OCI-LY1 (cell line): ENCODE results near the gene CUX1.
A peak's percentile ranks its signal among the peaks of the same experiment; 100 is the strongest.

Experiments
- H2AFZ ChIP-seq: fragments of 200-600 bp; sonication (generic), shearing (Covaris generic); 2 replicates; pipeline ENCODE4 v1.6.0; 2014; ENCODE audit warnings: antibody characterized with exemption, mild to moderate bottlenecking, low read length
- H3F3A ChIP-seq: fragments of 200-600 bp; sonication (generic), shearing (Covaris generic); 2 replicates; pipeline ENCODE4 v1.6.0; 2014; ENCODE audit warnings: mild to moderate bottlenecking, antibody characterized with exemption, low read length, moderate library complexity; ENCODE audit not compliant: insufficient read depth
- H3K27ac ChIP-seq: fragments of 200-600 bp; sonication (generic); 2 replicates; pipeline ENCODE4 v1.5.1; 2014; ENCODE audit warnings: low read length, mixed run types, mild to moderate bottlenecking, low read depth; ENCODE audit not compliant: poor library complexity, severe bottlenecking
- H3K27me3 ChIP-seq: fragments of 200-600 bp; sonication (generic); 2 replicates; pipeline ENCODE4 v1.6.0; 2014; ENCODE audit warnings: antibody characterized with exemption, mild to moderate bottlenecking, low read length, moderate library complexity; ENCODE audit not compliant: insufficient read depth
- H3K36me3 ChIP-seq: fragments of 200-600 bp; sonication (generic); 2 replicates; pipeline ENCODE4 v1.6.1; 2014; ENCODE audit warnings: mild to moderate bottlenecking, antibody characterized with exemption, low read length, moderate library complexity, mixed read lengths; ENCODE audit not compliant: insufficient read depth
- H3K4me1 ChIP-seq: fragments of 200-600 bp; sonication (generic); 2 replicates; pipeline ENCODE4 v1.5.1; 2014; ENCODE audit warnings: mild to moderate bottlenecking, low read length, moderate library complexity; ENCODE audit not compliant: insufficient read depth, severe bottlenecking
- H3K4me2 ChIP-seq: fragments of 200-600 bp; sonication (generic), shearing (Covaris generic); 2 replicates; pipeline ENCODE4 v1.6.1; 2014; ENCODE audit warnings: low read length
- H3K4me3 ChIP-seq: fragments of 200-600 bp; sonication (generic); 2 replicates; pipeline ENCODE4 v1.5.1; 2014; ENCODE audit warnings: low read length, low read depth, mild to moderate bottlenecking, mixed read lengths; ENCODE audit not compliant: poor library complexity, severe bottlenecking
- H3K79me2 ChIP-seq: fragments of 200-600 bp; shearing (Covaris generic); 2 replicates; pipeline ENCODE4 v1.6.1; 2016; ENCODE audit warnings: mixed run types, low read length, mixed read lengths; ENCODE audit not compliant: insufficient read depth
- H3K9ac ChIP-seq: fragments of 200-600 bp; sonication (generic), shearing (Covaris generic); 2 replicates; pipeline ENCODE4 v1.6.1; 2014; ENCODE audit warnings: mild to moderate bottlenecking, low read length, mixed read lengths
- H3K9me2 ChIP-seq: fragments of 200-600 bp; sonication (generic), shearing (Covaris generic); 2 replicates; pipeline ENCODE4 v1.6.1; 2014; ENCODE audit warnings: low read depth, mild to moderate bottlenecking, low read length, mixed read lengths
- H3K9me3 ChIP-seq: fragments of 200-600 bp; shearing (Covaris generic); 2 replicates; pipeline ENCODE4 v1.6.1; 2014; ENCODE audit warnings: low read length, mixed read lengths
- H4K20me1 ChIP-seq: fragments of 200-600 bp; sonication (generic), shearing (Covaris generic); 2 replicates; pipeline ENCODE4 v1.6.0; 2016; ENCODE audit warnings: mild to moderate bottlenecking, low read length; ENCODE audit not compliant: insufficient read depth
- EZH2 ChIP-seq: fragments of 200-600 bp; sonication (generic), shearing (Covaris generic); IDR thresholded peaks from 2 replicates; pipeline ENCODE4 v1.8.0; 2017; ENCODE audit warnings: borderline replicate concordance, mixed run types, mild to moderate bottlenecking, antibody characterized with exemption, low read length, moderate library complexity, mixed read lengths
- TF ChIP-seq, protein P1 (sequence below): fragments of 200-600 bp; sonication (generic), shearing (Covaris generic); IDR thresholded peaks from 2 replicates; pipeline ENCODE4 v1.5.1; 2017; ENCODE audit warnings: mild to moderate bottlenecking, antibody characterized with exemption, low read length, moderate library complexity, mixed read lengths

CUX1 gene

DNA sequence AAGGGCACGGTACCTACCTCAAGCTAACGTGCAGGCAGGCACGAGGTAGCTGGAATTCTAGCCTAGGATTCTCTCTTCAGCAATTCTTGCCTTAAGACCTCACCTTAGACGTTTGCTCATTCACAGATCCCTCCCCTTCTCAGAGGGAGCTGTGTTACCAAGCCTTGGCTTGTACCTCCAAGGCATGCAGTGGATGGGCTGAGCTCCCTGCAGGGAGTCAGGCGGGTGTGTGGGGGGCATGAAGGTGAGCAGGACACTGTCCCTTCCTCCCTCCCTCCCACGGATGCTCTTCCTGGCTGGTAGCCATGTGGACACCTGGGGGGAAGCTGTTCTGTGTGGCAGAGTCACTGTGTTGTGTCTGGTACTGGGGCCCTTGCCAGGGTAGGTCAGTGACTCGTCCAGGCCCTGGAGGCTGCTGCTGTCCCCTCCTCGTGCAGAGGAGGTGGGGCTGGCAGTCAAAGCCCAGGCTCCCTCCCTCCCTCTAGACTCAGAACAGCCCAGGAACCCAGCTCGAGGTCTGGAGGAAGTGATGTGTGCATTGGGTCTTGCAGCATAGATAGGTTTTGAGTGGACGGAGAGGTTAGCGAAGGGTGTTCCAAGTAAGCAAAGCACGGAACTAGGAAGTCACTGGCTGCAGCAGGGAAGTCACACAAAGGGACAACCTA lies 247.1 kb downstream of the CUX1 start:
- no peaks in the 10 kb centered on the region for H3K27me3 ChIP-seq
- H3K9me3 ChIP-seq: no peaks in the 10 kb centered on the region
- H3K9ac ChIP-seq: no peak overlapping the region; the same call in 1 of the 2 replicates
- peak overlapping the region; percentile 89 for H3K27ac ChIP-seq
- no peaks in the 10 kb centered on the region for H4K20me1 ChIP-seq
- no peaks in the 10 kb centered on the region for H3K9me2 ChIP-seq
- H3K79me2 ChIP-seq: no peaks in the 10 kb centered on the region
- peaks cover 78% of the 10 kb centered on the region for H3K4me1 ChIP-seq
- H3F3A ChIP-seq: no peaks in the 10 kb centered on the region
- no peak for TF ChIP-seq EZH2
- TF ChIP-seq, protein P1, sequence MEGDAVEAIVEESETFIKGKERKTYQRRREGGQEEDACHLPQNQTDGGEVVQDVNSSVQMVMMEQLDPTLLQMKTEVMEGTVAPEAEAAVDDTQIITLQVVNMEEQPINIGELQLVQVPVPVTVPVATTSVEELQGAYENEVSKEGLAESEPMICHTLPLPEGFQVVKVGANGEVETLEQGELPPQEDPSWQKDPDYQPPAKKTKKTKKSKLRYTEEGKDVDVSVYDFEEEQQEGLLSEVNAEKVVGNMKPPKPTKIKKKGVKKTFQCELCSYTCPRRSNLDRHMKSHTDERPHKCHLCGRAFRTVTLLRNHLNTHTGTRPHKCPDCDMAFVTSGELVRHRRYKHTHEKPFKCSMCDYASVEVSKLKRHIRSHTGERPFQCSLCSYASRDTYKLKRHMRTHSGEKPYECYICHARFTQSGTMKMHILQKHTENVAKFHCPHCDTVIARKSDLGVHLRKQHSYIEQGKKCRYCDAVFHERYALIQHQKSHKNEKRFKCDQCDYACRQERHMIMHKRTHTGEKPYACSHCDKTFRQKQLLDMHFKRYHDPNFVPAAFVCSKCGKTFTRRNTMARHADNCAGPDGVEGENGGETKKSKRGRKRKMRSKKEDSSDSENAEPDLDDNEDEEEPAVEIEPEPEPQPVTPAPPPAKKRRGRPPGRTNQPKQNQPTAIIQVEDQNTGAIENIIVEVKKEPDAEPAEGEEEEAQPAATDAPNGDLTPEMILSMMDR: no peak
- H3K4me3 ChIP-seq: no peak overlapping the region
- H3K36me3 ChIP-seq: peaks cover 22% of the 10 kb centered on the region
- H2AFZ ChIP-seq: no peak overlapping the region
- H3K4me2 ChIP-seq: peak overlapping the region; percentile 12; the same call in 1 of the 2 replicates

DNA sequence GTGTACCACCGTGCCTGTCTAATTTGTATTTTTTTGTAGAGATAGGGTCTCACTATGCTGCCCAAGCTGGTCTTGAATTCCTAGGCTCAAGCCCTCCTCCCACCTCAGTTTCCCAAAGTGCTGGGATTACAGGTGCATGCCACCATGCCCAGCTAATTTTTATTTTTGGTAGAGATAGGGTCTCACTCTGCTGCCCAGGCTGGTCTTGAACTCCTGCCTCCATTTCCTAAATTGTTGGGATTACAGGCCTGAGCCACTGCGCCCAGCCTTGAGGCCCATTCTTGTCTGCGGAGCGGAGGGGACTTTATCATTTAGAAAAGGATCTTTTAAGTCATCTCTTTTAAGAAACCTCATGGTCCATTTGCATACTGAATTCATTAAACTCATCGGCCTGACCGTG lies 247.8 kb downstream of the CUX1 start:
- Histone ChIP-seq H3K4me3 (no peak overlapping the region), H2AFZ (no peak overlapping the region), H3K9ac (no peak overlapping the region; the same call in 1 of the 2 replicates), H3K36me3 (peaks cover 29% of the 10 kb centered on the region), H3K27me3 (no peaks in the 10 kb centered on the region), H3K4me1 (peaks cover 79% of the 10 kb centered on the region), H3K9me2 (no peaks in the 10 kb centered on the region), H3K4me2 (peak overlapping the region; percentile 12; the same call in 1 of the 2 replicates), H3K9me3 (no peaks in the 10 kb centered on the region), H3F3A (no peaks in the 10 kb centered on the region), H3K79me2 (no peaks in the 10 kb centered on the region), H4K20me1 (no peaks in the 10 kb centered on the region), H3K27ac (peak overlapping the region; percentile 89)
- TF ChIP-seq, protein P1: no peak
- TF ChIP-seq EZH2: no peak

DNA sequence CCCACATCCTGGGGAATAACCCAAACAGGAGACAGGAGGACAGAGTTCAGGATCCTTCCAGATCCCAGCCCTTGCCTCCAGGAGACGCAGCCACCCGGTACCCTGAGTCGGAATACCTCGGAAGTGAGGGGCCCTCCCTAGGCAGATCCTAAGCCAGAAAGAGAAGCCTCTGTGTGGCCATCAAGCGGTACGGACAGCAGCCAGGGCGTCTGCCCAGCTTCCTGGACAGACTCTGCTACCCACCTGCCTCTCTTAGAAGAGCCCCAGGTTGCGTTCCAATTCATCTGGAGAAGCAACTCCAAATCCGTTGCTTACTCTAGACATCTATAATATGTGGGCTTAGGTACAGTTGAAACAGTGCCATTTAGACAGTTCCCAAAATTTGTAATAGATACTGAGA lies 249.1 kb downstream of the CUX1 start:
- H3K4me1 ChIP-seq: peaks cover 67% of the 10 kb centered on the region

More for the DNA sequence above, 249.1 kb downstream of the CUX1 start:
- no peak for TF ChIP-seq EZH2
- TF ChIP-seq, protein P1: no peak
- Histone ChIP-seq H2AFZ (no peak overlapping the region), H3K79me2 (no peaks in the 10 kb centered on the region), H3K4me3 (no peak overlapping the region), H3K9ac (no peak overlapping the region), H3K9me2 (no peaks in the 10 kb centered on the region), H3K36me3 (peaks cover 42% of the 10 kb centered on the region), H3K27me3 (no peaks in the 10 kb centered on the region), H3K9me3 (no peaks in the 10 kb centered on the region; the same call in 1 of the 2 replicates), H3F3A (no peaks in the 10 kb centered on the region), H3K4me2 (no peak overlapping the region), H3K27ac (peak overlapping the region; percentile 2), H4K20me1 (no peaks in the 10 kb centered on the region)
